NT2/D1 (cell line): ENCODE data around the gene AMDHD1.

Source experiments
- DNase-seq: peaks from one replicate; pipeline ENCODE4 v3.0.0-alpha.2; 2011; ENCODE audit warnings: low read depth, low spot score
- H3K27me3 ChIP-seq: 2 replicates; pipeline ENCODE4 v1.6.0; 2011; ENCODE audit warnings: mild to moderate bottlenecking; ENCODE audit not compliant: insufficient read length, insufficient read depth
- H3K36me3 ChIP-seq: 2 replicates; pipeline ENCODE4 v1.6.1; 2011; ENCODE audit warnings: mild to moderate bottlenecking, low read length, mixed read lengths; ENCODE audit not compliant: insufficient read depth, insufficient read length
- H3K4me1 ChIP-seq: 2 replicates; pipeline ENCODE4 v1.5.1; 2011; ENCODE audit not compliant: insufficient read depth, insufficient read length
- H3K4me3 ChIP-seq: 2 replicates; pipeline ENCODE4 v1.5.1; 2011; ENCODE audit warnings: low read depth; ENCODE audit not compliant: insufficient read length
- H3K9ac ChIP-seq: 2 replicates; pipeline ENCODE4 v1.6.0; 2011; ENCODE audit warnings: low read depth; ENCODE audit not compliant: insufficient read length
- H3K9me3 ChIP-seq: 2 replicates; pipeline ENCODE4 v1.5.1; 2011; ENCODE audit warnings: mild to moderate bottlenecking, low read length; ENCODE audit not compliant: insufficient read depth
- SUZ12 ChIP-seq: IDR thresholded peaks from 2 replicates; pipeline ENCODE4 v1.6.1; 2011; ENCODE audit not compliant: insufficient read length, insufficient read depth; ENCODE audit errors: extremely low read depth
- YY1 ChIP-seq: IDR thresholded peaks from 2 replicates; pipeline ENCODE4 v1.6.1; 2011; ENCODE audit not compliant: insufficient read length, insufficient read depth
- ZNF274 ChIP-seq: IDR thresholded peaks from 2 replicates; pipeline ENCODE4 v1.6.1; 2011; ENCODE audit warnings: mild to moderate bottlenecking, low read depth, low read length

The AMDHD1 gene

DNA sequence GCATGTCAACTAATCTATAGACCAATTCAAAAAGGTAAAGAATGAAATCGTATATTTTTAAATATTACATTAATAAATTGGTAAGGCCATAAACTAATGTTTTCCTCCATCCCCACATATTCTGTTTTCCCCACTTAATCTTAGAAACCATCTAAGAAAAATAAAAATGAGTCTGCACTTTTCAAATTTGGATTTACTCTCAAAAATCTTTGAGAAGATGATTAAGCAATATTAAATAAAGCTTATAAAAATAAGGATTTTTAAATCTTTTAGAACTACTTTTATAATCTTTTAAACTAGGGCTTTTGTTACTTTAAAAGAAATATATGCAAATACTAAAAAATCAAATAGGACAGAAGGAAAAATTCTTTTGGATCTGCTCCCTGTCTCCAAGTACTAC lies 63.6 kb downstream of the AMDHD1 start:
- TF ChIP-seq ZNF274 (no peak), SUZ12 (no peak), YY1 (no peak)
- Histone ChIP-seq H3K36me3 (peaks cover 84% of the 10 kb centered on the region), H3K4me3 (no peak overlapping the region), H3K9me3 (no peaks in the 10 kb centered on the region), H3K9ac (no peak overlapping the region), H3K27me3 (no peaks in the 10 kb centered on the region), H3K4me1 (no peaks in the 10 kb centered on the region)
- DNase-seq, result no peak

DNA sequence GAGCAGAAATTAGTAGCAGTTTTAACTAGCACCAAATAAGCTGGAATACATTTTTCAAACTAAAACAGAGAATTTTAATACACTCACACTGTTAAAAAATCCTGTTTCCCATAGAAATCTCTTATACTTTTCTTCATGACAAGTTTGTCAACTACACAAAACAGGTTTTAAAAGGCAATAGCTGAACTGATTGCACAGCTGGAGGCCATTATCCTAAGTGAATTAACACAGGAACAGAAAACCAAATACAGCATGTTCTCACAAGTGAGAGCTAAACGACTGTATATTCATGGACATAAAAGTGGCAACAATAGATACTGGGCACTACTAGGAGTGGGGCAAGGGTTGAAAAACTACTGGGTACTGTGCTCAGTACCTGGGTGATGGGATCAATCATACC lies 64.6 kb downstream of the AMDHD1 start:
- Histone ChIP-seq H3K4me1 (no peaks in the 10 kb centered on the region), H3K4me3 (no peak overlapping the region), H3K9ac (no peak overlapping the region), H3K9me3 (no peaks in the 10 kb centered on the region), H3K36me3 (peaks cover 89% of the 10 kb centered on the region), H3K27me3 (no peaks in the 10 kb centered on the region)
- no peak for DNase-seq
- no peak for TF ChIP-seq YY1
- no peak for TF ChIP-seq SUZ12
- TF ChIP-seq ZNF274, result no peak

DNA sequence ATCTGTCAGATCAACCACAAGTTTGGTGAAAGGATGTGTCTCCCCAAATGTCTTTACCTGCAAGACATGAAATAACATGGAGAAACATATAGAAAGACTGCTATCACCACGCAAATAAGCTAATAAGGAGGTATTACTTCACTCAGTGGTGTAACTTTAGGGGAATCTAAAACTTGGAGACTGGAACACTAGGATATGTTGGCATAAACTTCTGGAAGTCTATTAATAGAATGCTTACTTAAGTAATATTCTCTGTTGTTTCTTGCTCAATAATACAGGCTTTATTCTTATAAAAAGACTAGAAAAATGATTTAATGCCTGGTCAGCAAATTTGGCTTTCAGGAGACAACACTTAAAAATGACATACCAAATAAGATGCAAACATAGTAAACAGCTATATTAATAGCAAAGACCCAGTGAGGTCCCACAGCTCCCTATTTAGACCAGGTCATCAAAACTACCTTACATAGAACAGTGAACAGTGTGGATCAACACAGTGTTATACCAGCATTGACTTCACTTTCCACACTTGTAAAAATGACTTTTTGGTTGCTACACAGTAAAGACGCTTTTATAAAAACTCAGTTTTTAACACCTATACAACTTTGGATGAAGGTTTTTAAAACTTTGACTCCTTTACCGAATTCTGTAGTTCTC lies 71.9 kb downstream of the AMDHD1 start:
- Histone ChIP-seq H3K36me3 (peaks cover 79% of the 10 kb centered on the region), H3K9ac (no peak overlapping the region), H3K9me3 (no peaks in the 10 kb centered on the region), H3K4me1 (no peaks in the 10 kb centered on the region), H3K4me3 (no peak overlapping the region), H3K27me3 (no peaks in the 10 kb centered on the region)
- no peak for DNase-seq
- TF ChIP-seq SUZ12 (no peak), YY1 (no peak), ZNF274 (no peak)

DNA sequence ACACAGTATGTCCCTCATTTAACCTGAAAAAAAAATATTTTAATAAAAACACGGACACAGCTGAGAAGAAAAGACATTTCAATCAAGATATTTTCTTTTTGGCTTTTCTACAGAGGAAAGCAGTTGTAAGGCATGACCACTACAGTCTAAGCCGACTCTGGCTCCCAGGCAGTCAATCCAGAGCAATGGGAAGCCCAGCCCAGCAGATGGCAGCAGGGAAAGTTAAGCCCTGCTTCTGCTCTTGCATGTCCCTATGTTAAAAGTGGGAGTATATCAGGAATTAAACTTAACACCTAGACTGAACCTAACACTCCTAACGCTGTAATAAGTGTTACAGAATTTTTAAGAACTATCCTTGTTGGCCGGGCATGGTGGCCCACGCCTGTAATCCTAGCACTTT lies 72.5 kb downstream of the AMDHD1 start:
- Histone ChIP-seq H3K4me3 (no peak overlapping the region), H3K27me3 (no peaks in the 10 kb centered on the region), H3K9ac (no peak overlapping the region), H3K36me3 (peaks cover 73% of the 10 kb centered on the region), H3K4me1 (no peaks in the 10 kb centered on the region), H3K9me3 (no peaks in the 10 kb centered on the region)
- TF ChIP-seq YY1 (no peak), SUZ12 (no peak), ZNF274 (no peak)
- no peak for DNase-seq
